GM18858 (cell line): Measurements from ENCODE around the gene HLX.

Experiments used
- ATAC-seq: cut with Tn5 transposase; IDR thresholded peaks from one replicate; pipeline ENCODE4 v1.9.1; 2021; ENCODE audit not compliant: unreplicated experiment

The HLX gene

DNA sequence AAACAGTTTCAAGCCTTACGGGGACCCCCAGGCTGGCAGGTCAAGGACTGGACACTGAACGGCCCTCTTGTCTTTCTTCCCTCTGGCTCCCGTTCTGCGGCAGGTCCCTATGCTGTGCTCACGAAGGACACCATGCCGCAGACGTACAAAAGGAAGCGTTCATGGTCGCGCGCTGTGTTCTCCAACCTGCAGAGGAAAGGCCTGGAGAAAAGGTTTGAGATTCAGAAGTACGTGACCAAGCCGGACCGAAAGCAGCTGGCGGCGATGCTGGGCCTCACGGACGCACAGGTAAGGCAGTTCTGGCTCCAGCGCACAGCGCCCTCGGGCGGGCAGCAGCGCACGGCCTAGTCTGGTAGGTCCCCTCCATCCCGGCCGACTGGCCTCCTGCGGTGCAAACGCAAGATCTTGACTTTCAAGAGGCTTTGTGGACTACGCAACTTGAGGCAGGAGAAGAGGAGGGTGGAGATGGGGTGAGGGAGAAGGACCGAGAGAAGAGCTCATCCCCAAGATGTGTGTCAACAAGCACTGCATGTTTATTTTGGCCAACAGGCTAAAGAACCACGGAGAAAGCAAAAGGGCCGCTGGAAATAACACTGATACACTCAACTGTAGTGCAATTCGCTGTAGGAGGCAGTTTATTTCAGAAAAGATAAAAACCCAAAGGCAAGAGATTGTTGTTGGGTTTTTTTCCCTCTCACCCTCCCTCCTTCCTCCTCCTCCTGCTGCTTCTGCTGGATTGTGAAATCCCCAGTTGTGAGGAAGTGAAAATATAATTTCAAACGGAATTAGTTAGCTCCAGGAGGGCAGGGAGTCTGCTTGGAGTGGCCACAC lies 3.0 kb downstream of the HLX start:
- ATAC-seq, result no peak

DNA sequence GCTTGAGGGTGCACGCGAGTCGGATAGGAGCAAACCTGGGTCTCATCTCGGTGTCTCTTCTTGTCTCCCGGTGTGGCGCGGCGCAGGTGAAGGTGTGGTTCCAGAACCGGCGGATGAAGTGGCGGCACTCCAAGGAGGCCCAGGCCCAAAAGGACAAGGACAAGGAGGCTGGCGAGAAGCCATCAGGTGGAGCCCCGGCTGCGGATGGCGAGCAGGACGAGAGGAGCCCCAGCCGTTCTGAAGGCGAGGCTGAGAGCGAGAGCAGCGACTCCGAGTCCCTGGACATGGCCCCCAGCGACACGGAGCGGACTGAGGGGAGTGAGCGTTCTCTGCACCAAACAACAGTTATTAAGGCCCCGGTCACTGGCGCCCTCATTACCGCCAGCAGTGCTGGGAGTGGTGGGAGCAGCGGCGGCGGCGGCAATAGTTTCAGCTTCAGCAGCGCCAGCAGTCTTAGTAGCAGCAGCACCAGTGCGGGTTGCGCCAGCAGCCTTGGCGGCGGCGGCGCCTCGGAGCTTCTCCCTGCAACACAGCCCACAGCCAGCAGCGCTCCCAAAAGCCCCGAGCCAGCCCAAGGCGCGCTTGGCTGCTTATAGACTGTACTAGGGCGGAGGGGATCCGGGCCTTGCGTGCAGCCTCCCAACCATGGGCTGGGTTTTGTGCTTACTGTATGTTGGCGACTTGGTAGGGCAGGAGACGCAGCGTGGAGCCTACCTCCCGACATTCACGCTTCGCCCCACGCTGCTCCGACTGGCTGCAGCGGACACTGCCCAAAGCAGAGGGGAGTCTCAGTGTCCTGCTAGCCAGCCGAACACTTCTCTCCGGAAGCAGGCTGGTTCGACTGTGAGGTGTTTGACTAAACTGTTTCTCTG lies 5.1 kb downstream of the HLX start:
- no peak for ATAC-seq

DNA sequence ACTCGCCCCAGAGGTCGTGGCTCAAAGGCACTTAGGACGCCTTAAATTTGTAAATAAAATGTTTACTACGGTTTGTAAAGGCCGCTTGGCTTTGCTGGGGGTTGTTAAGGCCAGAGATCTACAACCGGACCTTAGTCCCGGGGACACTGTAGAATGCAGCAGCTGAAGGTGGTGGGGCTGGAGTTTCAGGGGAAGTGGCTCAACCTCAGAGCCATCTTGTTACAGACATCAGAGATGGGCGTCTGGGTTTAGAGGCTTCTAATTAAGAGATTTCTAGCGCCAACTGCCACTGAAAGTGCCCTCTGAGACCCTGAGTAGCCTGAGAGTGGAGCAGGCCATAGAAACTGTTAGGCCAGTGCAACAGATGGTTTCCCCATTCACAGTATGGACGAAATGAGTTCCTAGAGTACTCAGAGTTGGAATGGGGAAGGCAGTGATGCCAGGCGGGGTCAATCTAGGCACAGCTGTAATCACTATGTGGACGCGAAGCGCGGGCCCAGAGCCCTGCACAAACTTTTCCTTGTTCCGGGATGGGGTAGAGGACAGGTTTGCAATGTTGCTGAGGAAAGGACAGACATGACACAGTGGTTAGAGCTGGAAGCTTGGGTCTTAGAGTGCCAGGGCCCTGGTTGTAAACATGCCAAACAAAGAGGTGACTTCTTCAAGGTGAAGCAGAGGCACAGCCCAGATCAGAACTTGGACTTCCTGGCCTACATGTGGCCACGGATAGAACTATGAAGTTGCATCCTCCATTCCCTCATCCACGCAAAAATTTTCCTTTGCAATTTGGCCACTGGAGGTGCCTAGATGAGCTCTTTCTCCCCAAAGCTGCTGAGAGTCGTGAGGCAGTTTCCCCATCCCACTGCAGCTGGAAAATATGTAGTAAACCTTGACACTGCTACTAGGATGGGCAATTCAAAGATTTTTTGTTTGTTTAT lies 6.0 kb downstream of the HLX start:
- ATAC-seq, result no peak

DNA sequence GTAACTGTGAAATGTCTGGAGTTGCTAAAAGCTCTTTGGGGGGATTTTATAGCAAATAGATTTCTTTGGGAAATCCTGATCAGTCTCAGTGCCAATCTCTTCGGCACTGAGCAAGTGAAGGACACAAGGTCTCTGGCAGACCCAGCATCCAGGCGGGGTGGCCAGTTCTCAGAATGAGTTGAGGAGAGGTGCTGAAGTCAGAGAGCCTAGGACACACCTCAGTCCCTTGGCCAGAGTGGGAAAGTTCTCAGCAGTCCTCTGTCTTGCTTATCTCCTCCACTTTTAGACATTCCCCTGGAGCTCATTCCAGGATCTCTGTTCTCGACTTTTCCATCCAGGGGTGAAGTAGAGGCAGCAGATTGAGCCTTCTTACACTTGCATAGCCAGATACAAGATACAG lies 6.7 kb downstream of the HLX start:
- ATAC-seq, result no peak

DNA sequence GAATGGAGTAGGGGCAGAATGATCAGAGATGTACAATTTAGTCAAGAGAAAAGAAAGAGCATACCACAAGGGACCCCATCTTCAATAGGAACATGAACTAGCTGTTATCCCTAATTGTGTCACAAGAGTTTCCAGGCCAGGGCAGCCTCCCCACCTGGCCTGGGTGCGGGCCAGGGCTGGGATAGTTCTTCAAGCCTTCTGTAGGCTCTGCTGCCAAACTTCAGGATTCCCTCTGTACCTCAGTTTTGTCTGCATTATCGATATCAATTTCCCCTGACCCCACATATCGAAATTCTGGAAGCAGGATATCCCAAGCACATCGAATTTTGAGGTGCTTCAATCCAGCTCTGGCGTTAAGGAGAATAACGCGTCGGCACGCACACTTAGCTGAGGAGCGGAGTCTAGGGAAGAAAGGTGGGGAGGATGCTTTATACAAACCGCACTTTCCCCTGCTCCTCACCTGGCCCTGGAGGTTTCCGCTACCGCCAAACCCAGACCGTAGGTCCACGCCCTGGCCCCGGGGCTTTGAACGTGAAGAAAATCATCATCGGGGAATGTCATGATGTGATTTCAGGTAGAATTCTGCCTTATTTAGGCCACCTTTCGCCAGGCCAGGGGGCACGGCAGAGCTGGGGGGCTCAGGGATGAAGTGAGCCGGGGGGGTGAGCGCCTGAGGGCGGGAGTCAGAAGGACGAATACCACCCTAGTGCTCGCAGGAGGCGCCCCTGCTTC lies 7.4 kb downstream of the HLX start:
- no peak for ATAC-seq

DNA sequence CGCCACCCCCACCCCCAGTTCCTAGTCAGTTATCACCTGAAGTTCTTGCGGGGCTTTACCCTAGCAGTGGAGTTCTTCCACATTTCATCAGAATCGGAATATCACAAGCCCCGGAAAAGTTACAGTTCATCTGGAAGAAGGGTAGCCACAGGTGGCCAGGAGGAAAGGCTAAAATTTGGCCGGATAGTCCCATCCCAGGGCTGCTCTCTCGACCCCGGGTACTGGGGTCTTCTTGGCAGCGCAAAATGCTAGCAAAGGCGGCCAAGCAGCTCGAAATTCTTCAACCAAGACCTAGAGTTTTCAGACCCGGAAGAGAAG lies 7.9 kb downstream of the HLX start:
- no peak for ATAC-seq

DNA sequence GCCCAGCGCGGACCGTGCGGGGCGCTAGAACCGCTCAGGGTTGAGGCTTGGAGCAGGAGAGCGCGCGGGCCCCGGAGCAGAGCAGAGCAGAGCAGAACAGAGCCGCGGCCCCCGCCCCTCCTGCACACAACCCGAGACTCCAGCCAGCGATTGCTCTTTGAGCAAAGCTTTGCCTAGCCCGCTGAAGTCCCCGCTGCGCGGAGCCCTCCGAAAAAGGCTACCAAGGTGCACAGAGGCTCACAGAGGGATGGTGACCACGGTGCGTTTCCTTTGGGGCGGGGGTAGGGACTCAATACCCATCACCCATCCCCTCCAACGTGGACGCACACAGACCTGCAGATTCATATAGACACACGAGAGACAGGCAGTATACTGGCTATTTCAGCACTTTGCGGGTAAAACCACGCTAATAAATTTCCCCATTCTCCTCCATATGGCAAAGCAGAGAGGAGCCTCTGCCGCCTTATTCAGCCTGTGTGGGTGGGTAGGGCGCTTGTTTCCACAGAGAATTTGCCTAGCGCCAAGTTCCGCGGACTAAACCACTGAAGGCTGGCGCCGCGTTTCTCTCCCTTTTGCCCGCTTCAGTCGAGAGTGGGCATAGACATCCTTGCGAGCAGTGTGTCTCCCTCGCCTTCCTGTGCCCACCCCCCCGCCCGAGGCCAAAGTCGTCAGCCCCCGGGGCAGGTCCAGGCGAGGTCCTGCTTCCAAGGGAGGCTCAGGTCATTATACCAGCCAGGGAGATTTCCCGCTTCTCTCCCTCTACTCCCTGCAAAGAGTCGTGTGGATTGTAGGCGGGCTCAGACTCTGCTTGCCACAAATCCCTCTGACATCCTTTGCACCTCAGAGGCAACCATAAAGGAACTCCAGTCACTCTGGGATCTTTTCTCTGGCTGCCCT lies 8.5 kb downstream of the HLX start:
- ATAC-seq, result no peak

DNA sequence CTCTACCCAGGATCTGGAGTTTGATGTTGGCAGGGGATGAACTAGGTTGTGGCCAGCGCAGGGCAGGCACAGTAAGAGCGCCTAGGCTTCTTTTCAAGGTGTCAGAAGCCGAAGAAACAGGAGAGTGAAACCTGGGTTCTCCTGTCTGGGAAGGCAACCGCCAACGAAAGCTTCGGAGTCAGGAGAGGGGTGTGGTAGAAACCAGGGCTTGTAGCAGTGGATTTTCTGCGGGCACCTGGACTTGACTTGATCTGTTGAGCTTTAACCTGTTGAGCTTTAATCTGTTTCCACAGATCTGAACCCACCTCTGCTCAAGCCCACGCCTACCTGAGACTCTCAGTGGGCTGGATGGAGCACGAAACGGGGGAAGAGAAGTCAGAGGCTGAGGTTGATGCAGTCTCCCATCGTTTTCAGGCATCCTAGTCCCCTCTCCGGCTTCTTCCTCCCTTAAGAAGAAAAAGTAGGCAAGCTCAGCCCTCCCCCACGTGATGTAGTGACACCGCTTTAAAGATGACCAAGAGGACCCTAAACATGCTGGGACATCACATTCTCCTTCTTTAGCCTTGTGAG lies 9.3 kb downstream of the HLX start:
- ATAC-seq, result no peak

DNA sequence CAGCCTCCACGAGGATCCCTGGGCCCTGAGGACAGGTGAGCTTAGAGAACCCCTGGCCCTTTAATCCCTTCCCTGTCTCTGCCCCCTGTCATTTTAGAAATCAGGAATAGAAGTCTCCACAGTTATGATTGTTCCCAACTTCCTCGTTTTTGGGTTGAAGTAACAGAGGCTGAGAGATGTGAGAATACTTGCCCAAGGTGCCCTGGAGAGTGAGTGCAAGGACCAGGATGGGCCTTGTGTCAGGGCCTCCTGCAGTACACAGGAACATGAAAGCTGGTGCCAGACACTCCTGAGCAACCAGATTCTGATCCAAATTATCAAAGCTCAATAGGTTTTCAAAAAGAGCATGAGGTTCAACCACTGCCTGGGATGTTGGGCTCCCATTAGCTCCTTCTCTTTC lies 10.1 kb downstream of the HLX start:
- ATAC-seq, result no peak

DNA sequence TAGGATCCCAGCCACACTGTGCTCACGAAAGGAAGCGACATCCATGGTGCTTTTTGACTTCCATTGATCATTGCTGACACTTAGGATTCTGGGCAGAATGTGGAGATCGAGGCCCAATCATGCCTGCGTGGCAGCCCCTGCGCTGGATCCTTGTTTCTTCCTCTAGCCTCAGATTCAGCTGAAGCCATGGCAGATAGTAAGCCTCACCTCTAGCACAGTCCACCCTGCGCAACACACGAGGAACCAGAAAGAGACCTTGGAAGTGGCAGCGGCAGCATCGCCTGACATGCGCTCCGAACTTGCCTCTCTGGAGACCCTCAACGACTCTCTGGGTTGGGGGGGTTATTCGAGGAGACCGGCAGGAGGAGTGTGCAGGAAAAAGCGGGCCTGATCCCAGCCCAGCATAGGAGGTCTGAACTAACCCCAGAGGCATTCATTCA lies 10.6 kb downstream of the HLX start:
- no peak for ATAC-seq

DNA sequence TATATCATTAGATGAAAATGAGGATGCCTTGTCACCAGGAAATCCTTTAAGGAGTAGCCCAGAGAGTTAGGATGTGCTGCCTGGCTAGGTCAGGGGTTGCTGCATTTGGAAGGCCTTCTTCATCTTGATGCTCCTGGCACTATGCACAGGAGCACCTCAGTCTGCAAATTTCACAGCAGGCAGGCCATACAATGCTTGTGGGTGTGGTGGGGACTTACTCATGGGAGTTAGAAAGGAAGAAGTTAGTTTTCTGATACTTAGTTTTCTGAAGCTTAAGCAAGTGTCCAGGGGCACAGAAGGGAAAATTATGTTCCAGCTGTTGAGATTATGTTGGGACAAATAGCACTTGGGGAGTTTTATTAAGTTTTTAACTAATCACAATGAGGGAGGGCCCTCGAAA lies 11.4 kb downstream of the HLX start:
- ATAC-seq, result no peak

DNA sequence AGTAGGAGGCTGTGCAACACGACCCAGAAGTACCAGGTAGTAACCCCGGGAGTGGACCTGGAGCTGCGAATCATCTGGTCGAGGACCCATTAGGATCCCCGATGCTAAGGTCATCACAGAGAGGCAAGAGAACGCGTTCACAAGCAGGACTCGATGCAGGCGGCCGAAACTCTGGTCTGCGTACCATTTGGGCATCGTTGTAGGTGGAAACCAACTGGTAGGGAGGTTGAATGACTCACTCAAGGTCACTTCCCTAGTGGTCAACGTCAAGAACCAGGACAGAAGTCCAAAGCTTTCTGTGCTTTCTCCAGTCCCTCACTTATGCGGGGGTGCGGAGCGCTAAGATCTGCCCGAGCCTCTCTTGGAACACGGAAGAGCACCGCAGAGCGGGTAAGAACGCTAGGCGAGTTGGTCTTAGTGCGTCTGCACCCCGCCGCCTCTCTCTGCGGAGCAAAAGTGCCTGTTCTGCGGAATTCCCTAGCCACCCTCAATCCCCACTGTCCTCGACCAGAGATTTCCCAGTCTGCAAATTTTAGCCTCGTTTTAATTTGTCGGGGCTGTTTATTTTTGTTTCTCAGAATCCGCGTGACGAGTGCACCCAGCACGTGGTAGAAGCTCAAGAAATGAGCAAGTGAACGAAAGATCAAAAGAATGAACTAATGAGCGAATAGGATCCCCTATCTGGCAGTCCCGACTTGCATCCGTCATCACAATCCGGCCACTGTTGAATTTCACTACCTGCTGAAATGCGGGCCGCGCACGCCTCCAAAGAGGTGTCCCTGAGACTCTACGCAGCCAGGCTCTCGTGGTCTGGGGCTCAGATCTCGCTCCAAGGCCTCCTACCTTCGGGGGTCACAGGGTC lies 12.2 kb downstream of the HLX start:
- no peak for ATAC-seq

DNA sequence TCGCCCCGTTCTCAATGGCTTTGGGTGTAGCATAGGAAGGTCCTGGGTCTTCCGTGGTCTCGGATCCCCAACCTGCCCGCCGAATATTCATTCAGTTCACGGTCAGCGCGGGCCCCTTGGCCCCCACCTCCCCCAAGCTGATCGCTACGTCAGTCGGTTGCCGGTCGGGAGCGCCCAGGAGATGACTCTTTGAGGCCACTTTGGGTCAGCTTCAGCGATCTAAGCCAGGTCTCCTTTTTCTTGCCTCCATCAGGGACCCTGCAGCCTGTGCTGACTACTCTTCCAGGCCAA lies 12.8 kb downstream of the HLX start:
- no peak for ATAC-seq

DNA sequence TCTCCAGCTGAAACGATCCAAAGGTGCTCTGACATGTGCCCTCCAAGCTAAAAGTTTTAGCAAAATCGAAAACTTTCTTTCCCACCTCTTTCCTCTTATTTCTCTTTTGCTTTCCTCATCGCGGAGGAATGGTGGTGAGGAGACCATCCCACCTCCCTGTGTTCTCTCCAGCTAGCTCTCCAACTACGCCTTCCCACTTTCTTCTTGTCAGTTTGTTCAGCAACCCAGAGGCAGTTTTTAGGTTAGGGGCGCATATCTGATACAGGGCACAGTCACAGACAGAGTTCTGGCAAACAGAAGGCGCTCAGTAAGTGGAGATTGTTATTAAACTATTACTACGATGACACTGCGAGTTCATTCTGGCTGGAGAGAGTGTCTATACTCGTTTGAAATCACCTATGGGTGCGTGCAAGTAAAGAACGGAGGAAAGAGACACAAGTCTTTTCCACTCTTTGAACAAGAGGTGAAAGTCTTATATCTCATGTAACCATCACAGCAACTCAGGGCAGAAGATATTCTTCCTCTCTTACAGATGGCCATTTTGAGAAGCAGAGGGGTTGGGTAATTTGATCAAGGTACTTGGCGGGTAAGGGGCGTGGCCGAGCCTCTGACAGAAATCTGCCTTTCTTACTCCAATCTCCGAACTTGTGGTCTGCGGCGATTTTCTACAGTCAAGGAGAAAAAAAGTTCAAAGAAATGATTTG lies 13.9 kb downstream of the HLX start:
- ATAC-seq, result no peak

DNA sequence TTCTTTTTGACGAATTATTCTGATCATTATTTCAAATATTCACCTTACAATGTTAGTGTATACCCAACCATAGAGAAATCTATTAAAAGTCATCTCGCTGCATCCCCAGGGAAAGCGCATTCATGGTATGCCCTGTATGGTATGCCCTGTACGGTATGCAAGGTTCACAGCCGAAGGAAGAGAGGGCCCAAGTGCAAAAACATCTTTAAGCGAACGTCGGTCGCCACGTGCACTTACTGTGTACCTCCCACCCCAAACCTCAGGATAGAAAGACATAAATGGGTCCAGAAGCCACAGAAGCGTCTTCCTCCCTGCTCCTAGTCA lies 14.4 kb downstream of the HLX start:
- no peak for ATAC-seq

DNA sequence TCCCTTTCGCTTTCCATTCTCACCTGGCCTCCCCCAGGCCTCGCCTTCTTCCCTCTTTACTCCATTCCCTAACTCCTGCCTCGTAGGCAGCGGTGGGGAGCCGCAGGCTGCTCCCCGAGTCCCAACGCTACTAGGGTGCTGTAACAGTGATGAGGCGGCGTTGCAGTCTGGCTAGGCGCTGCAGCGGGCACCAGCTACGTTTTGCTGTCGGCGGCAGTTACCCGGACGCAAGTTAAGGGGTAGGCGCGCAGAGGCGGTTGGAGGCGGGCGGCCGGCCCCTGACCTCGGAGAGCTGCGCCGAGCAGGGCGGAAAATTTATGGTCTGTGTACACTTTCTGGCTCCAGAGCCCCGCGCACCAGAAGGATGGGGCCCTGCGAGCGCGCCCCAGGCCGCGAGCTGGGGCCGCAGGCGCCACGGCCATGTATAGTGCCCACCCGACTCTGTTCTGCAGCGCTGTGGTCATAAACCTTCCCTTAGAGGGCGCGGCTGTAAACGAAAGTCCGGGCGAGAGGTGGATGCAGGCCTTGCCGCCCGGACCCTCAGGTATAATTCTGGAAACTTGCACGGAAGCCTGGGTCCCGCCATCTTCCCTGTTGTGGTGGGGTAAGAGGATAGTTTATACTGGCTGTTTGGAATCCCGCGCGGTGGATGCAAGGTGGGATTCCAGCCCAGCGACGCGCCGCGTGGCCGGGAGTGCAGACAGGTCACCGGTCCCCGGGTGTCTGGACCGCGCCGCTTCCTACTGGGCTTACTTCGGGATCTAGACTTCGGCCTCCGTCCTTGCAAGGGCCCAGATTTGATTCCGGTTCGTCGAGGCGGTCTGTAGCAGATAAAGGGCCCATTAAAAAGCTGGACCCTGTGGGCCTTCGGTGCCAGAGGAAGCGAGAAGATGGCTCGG lies 15.0 kb downstream of the HLX start:
- ATAC-seq, result no peak

DNA sequence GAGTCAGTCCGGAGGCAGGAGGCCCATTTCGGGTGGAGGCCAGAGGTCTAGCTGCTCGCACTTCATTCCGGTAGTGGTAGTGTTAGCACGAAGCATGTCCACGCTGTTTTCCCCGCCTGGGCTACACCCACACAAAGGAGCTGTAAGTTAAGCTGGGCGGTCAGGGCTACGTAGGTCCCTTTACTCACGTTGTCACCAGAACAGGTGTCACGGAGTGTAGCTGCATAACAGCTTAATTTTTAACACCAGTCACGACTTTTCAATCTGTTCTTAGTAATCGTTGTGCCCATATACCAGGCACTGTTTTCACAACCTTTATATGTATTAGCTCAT lies 15.6 kb downstream of the HLX start:
- ATAC-seq, result no peak
